HepG2 (cell line): ENCODE measurements around the gene CLDN7. TPM values are rescaled to one million over a fixed set of nuclear protein-coding genes. Genes with fewer than 3 reads are reported as not detected.

ENCODE experiments used
- AGO2 ChIP-seq: fragments of 200-400 bp; formaldehyde crosslinking; optimal IDR thresholded peaks from 2 replicates; pipeline ENCODE3; 2017; ENCODE audit warnings: mild to moderate bottlenecking, low read depth, low read length, moderate library complexity
- ELK4 ChIP-seq: sonication (generic); formaldehyde crosslinking; IDR thresholded peaks from 2 replicates; pipeline ENCODE4 v1.9.0; 2021; ENCODE audit warnings: missing genetic modification reagents, borderline replicate concordance
- GABPB1 ChIP-seq: IDR thresholded peaks from 2 replicates; pipeline ENCODE4 v1.6.1; 2016; ENCODE audit warnings: mild to moderate bottlenecking, missing genetic modification reagents, moderate library complexity, missing compliant biosample characterization
- HOXA5 ChIP-seq: sonication (generic); formaldehyde crosslinking; IDR thresholded peaks from 2 replicates; pipeline ENCODE4 v1.4.0; 2020; ENCODE audit warnings: missing genetic modification reagents
- ISX ChIP-seq: sonication (generic); formaldehyde crosslinking; conservative IDR thresholded peaks from 2 replicates; pipeline ENCODE4 v1.5.0; 2020; ENCODE audit warnings: missing genetic modification reagents
- MXI1 ChIP-seq: IDR thresholded peaks from 3 replicates; pipeline ENCODE4 v1.6.1; 2012; ENCODE audit warnings: low read depth, low read length, inconsistent platforms, borderline replicate concordance
- NR2F6 ChIP-seq, 2 experiments: IDR thresholded peaks; 2 replicates each; pipeline ENCODE4 v1.6.1; 2016; ENCODE audit warnings: antibody characterized with exemption in 1 of 2, mild to moderate bottlenecking in 1 of 2
- PHF21A ChIP-seq: sonication (generic); formaldehyde crosslinking; IDR thresholded peaks from 2 replicates; pipeline ENCODE4 v1.5.0; 2020; ENCODE audit warnings: mild to moderate bottlenecking, missing genetic modification reagents
- RFXANK ChIP-seq: IDR thresholded peaks from 2 replicates; pipeline ENCODE4 v1.6.1; 2016
- SALL2 ChIP-seq: sonication (generic); formaldehyde crosslinking; IDR thresholded peaks from 2 replicates; pipeline ENCODE4 v1.8.1; 2023; ENCODE audit warnings: mild to moderate bottlenecking, missing genetic modification reagents, inconsistent platforms
- SNRNP70 ChIP-seq: fragments of 200-400 bp; formaldehyde crosslinking; IDR thresholded peaks from 2 replicates; pipeline ENCODE4 v1.6.1; 2017; ENCODE audit warnings: mild to moderate bottlenecking, low read depth, low read length, moderate library complexity
- SRF ChIP-seq: IDR thresholded peaks from 2 replicates; pipeline ENCODE4 v1.6.1; 2011; ENCODE audit warnings: mild to moderate bottlenecking, low read depth, low read length, moderate library complexity
- SSRP1 ChIP-seq: IDR thresholded peaks from 2 replicates; pipeline ENCODE4 v1.6.1; 2016; ENCODE audit warnings: control low read depth
- YEATS4 ChIP-seq: sonication (generic); formaldehyde crosslinking; IDR thresholded peaks from 2 replicates; pipeline ENCODE4 v1.4.0; 2020; ENCODE audit warnings: missing genetic modification reagents, borderline replicate concordance
- ZBTB2 ChIP-seq: sonication (generic); formaldehyde crosslinking; IDR thresholded peaks from 2 replicates; pipeline ENCODE4 v1.8.0; 2022; ENCODE audit warnings: low read depth, missing genetic modification reagents
- ZBTB3 ChIP-seq: sonication (generic); formaldehyde crosslinking; IDR thresholded peaks from 2 replicates; pipeline ENCODE4 v1.4.0; 2020; ENCODE audit warnings: low read depth, mild to moderate bottlenecking, moderate library complexity, missing genetic modification reagents, borderline replicate concordance
- ZHX2 ChIP-seq, 2 experiments: sonication (generic) in 1 of 2; formaldehyde crosslinking in 1 of 2; IDR thresholded peaks; 2 replicates each; pipeline versions ENCODE4 v1.6.1 to v1.9.0; 2014 to 2022; ENCODE audit warnings: antibody characterized with exemption in 1 of 2, borderline replicate concordance in 1 of 2, inconsistent platforms in 1 of 2, low read depth in 1 of 2, missing genetic modification reagents in 1 of 2
- ZNF12 ChIP-seq: sonication (generic); formaldehyde crosslinking; IDR thresholded peaks from 2 replicates; pipeline ENCODE4 v1.5.0; 2020; ENCODE audit warnings: missing genetic modification reagents
- ZNF264 ChIP-seq: sonication (generic); formaldehyde crosslinking; IDR thresholded peaks from 2 replicates; pipeline ENCODE4 v1.4.0; 2020; ENCODE audit warnings: missing genetic modification reagents
- ZNF331 ChIP-seq: sonication (generic); formaldehyde crosslinking; IDR thresholded peaks from 2 replicates; pipeline ENCODE4 v1.4.0; 2020; ENCODE audit warnings: missing genetic modification reagents
- ZNF777 ChIP-seq: sonication (generic); formaldehyde crosslinking; IDR thresholded peaks from 2 replicates; pipeline ENCODE4 v1.4.0; 2020; ENCODE audit warnings: missing genetic modification reagents
- polyA plus RNA-seq, 8 experiments: library from polyadenylated mRNA; depleted of rRNA in 3 of 8; stranded (reverse) in 7 of 8; unstranded in 1 of 8; fragments of >200 nt; fragmentation: Illumina TruSeq in 4 of 8; extraction: Trizol in 4 of 8; gene quantifications; 2 replicates each; pipeline versions ENCODE4 v1.2.1 to v1.2.3, GENCODE V29; 2011 to 2016; ENCODE audit warnings: low read depth in 4 of 8, missing spikeins in 1 of 8, mixed read lengths in 1 of 8; ENCODE audit not compliant: insufficient read depth in 1 of 8
- total RNA-seq, 5 experiments: library from RNA; depleted of rRNA; stranded (reverse); fragments of >200 nt; fragmentation: Illumina TruSeq; extraction: Trizol; gene quantifications; 2 replicates each; pipeline ENCODE4 v1.2.3, GENCODE V29; 2016; ENCODE audit warnings: low read depth in 1 of 5

Gene CLDN7
- total and polyA plus RNA-seq, 2 of the 13 experiments (the other 11 are each of a cell fraction or from before 2014, with no cell fraction given): not detected

- TF ChIP-seq ELK4 (CRISPR knock-in tag) (no peak), MXI1 (peak; percentile 79; the same call in 1 of the 3 replicates), ZNF264 (CRISPR knock-in tag) (no peak), YEATS4 (CRISPR knock-in tag) (peak; percentile 94), RFXANK (CRISPR knock-in tag) (peak; percentile 50; the same call in 1 of the 2 replicates), NR2F6 (IDR thresholded peaks at IDR 0.05) (no peak), NR2F6 (CRISPR knock-in tag; IDR thresholded peaks at IDR 0.05) (peak; percentile 57; the same call in 1 of the 2 replicates), ZHX2 (IDR thresholded peaks at IDR 0.05; ENCODE audit: low read depth) (peak; percentile 72; the same call in 1 of the 2 replicates), ZHX2 (CRISPR knock-in tag; IDR thresholded peaks at IDR 0.05; ENCODE audit: borderline replicate concordance) (no peak), ZNF777 (CRISPR knock-in tag) (no peak; the same call in 1 of the 2 replicates), GABPB1 (peak; percentile 83), AGO2 (peak; percentile 97), ZBTB3 (no peak; the same call in 1 of the 2 replicates), PHF21A (CRISPR knock-in tag) (0 out of 2 replicates have a peak, but pooled peaks have one; percentile 26), SRF (peak; percentile 25; the same call in 1 of the 2 replicates), ZBTB2 (CRISPR knock-in tag) (peak; percentile 70; the same call in 1 of the 2 replicates), SALL2 (peak; percentile 34; the same call in 1 of the 2 replicates), ZNF331 (CRISPR knock-in tag) (peak; percentile 49; the same call in 1 of the 2 replicates), ISX (no peak), HOXA5 (CRISPR knock-in tag) (no peak; the same call in 1 of the 2 replicates), SSRP1 (CRISPR knock-in tag) (no peak; the same call in 1 of the 2 replicates), ZNF12 (CRISPR knock-in tag) (no peak), SNRNP70 (no peak)
Measured at GRCh38 chr17:7242717-7243452, 19.4 kb downstream of the CLDN7 start (continued).
